ENCODE data around the gene TBX6. TPM values are rescaled to one million over a fixed set of nuclear protein-coding genes. Genes with fewer than 3 reads are reported as not detected.

Gene TBX6
- total and polyA plus RNA-seq, 10 donors, result 0.66 to 3.4 (median 1.8) TPM; not detected in 1

- Histone ChIP-seq H3K4me1 (peaks cover 27 to 45% (median 41%) of the 10 kb centered on the region in 6 donors), H3K9me3 (peaks cover 5 to 52% (median 36%) of the 10 kb centered on the region in 8 donors), H3K27ac (peak overlapping the region; percentile 91 to 98 (median 97)), H3K27me3 (replicated peaks in 1 of 7) (no peaks in the 10 kb centered on the region), H3K36me3 (peaks cover 0 to 25% (median 15%) of the 10 kb centered on the region in 6 donors), H3K4me3 (peak overlapping the region in 6 of 8 donors; percentile 52 to 84 (median 73))
- intact Hi-C loops (cut with DNase I; ENCODE audit: low total_unique reads), result no loop called here
- WGBS, 5 donors, result 87 to 92% (median 90%) methylated on average over 18 of the region's 18 CpGs
- peak in 3 of 11 experiments; percentile 14 to 42 (median 22) for TF ChIP-seq CTCF (IDR thresholded peaks at IDR 0.05 in 8 of 11, conservative IDR thresholded peaks at IDR 0.05 in 3 of 11)
- no peak for TF ChIP-seq POLR2AphosphoS5 (IDR thresholded peaks at IDR 0.05)
- no peak for DNase-seq
These were observed 5.3 kb upstream of the TBX6 start for GRCh38 chr16:30096862-30097563.

GRCh38 chr16:30096105-30096861 lies 4.6 kb upstream of the TBX6 start, which contains the start of gene YPEL3:
TSS of gene YPEL3 (minus strand) at chr16:30096213. CDS start at chr16:30095482, 731 bp downstream.
- peak; percentile 98 for DNase-seq
- TF ChIP-seq POLR2AphosphoS5 (IDR thresholded peaks at IDR 0.05) (peak; percentile 75 to 89 (median 87)), POLR2A (IDR thresholded peaks at IDR 0.05) (peak in 2 of 3 donors; percentile 21 to 72), CTCF (IDR thresholded peaks at IDR 0.05 in 8 of 11, conservative IDR thresholded peaks at IDR 0.05 in 3 of 11) (no peak)
- intact Hi-C loops (cut with DNase I; ENCODE audit: low total_unique reads), result no loop called here

GRCh38 chr16:30095166-30096078 lies 3.7 kb upstream of the TBX6 start:
- H3K27ac ChIP-seq, result peak overlapping the region; percentile 91 to 98 (median 97)
- peaks cover 0 to 25% (median 15%) of the 10 kb centered on the region in 6 donors for H3K36me3 ChIP-seq
- peaks cover 5 to 41% (median 36%) of the 10 kb centered on the region in 8 donors for H3K9me3 ChIP-seq
- H3K4me1 ChIP-seq, result peaks cover 33 to 60% (median 56%) of the 10 kb centered on the region in 6 donors
- H3K4me3 ChIP-seq, result peak overlapping the region; percentile 39 to 84 (median 71)
- no peaks in the 10 kb centered on the region for H3K27me3 ChIP-seq (replicated peaks in 1 of 7)
- intact Hi-C loops (cut with DNase I; ENCODE audit: low total_unique reads), result no loop called here
- 12 to 23% (median 14%) methylated on average over 17 to 47 of the region's 47 CpGs for WGBS, 5 donors
- TF ChIP-seq POLR2AphosphoS5 (IDR thresholded peaks at IDR 0.05), result peak in 1 of 3 donors; percentile 24
- TF ChIP-seq CTCF (IDR thresholded peaks at IDR 0.05 in 8 of 11, conservative IDR thresholded peaks at IDR 0.05 in 3 of 11), result no peak
- TF ChIP-seq POLR2A (IDR thresholded peaks at IDR 0.05), result no peak
- DNase-seq, result peak; percentile 87

More at GRCh38 chr16:30096105-30096861, 4.6 kb upstream of the TBX6 start, which contains the start of gene YPEL3:
- Histone ChIP-seq H3K4me3 (peak within 1 kb of the TSS; percentile 39 to 84 (median 71)), H3K36me3 (peaks cover 0 to 25% (median 15%) of the 10 kb centered on the region in 6 donors), H3K4me1 (peaks cover 29 to 51% (median 48%) of the 10 kb centered on the region in 6 donors), H3K27ac (peak within 1 kb of the TSS; percentile 91 to 98 (median 97)), H3K27me3 (replicated peaks in 1 of 7) (no peaks in the 10 kb centered on the region), H3K9me3 (peaks cover 5 to 50% (median 36%) of the 10 kb centered on the region in 8 donors)
- 10 to 33% (median 14%) methylated on average over 22 to 77 of the region's 77 CpGs for WGBS, 5 donors
